ENCODE measurements around the gene NR2C1. TPM values are rescaled to one million over a fixed set of nuclear protein-coding genes. Genes with fewer than 3 reads are reported as not detected.

Gene NR2C1
- total and polyA plus RNA-seq, 2 donors (not counting 1 experiment from before 2014, with no cell fraction given) = 31.2 to 53.9 TPM

- H3K79me2 ChIP-seq (ENCODE audit: control insufficient read depth, insufficient read depth, low read length) = peaks cover 76% of the 10 kb centered on the region
- peaks cover 5 to 20% of the 10 kb centered on the region in 2 donors for H3K4me1 ChIP-seq (ENCODE audit: control insufficient read depth in 2 of 2, insufficient read depth in 2 of 2, low read length in 2 of 2)
- no peak overlapping the region for H3K9ac ChIP-seq (ENCODE audit: low read length)
- H2AFZ ChIP-seq (ENCODE audit: insufficient read depth, low read depth, low read length, poor library complexity, severe bottlenecking) = no peak overlapping the region
- TF ChIP-seq CTCF (IDR thresholded peaks at IDR 0.05) (no peak), EZH2 (IDR thresholded peaks at IDR 0.05; ENCODE audit: borderline replicate concordance, insufficient read depth, low read depth, low read length, poor library complexity, severe bottlenecking) (no peak)
- Mint-ChIP-seq H3K4me1 (peaks cover 32% of the 10 kb centered on the region), H3K27ac (no peak overlapping the region), H3K27me3 (no peaks in the 10 kb centered on the region), H3K4me3 (no peak overlapping the region), H3K9me3 (ENCODE audit: insufficient read depth) (no peaks in the 10 kb centered on the region)
- H3K4me2 ChIP-seq (replicated peaks; ENCODE audit: low read depth, low read length, poor library complexity, severe bottlenecking) = no peak overlapping the region
- ATAC-seq (ENCODE audit: low read depth) (no peak), DNase-seq (no peak)
- H3K27ac ChIP-seq (ENCODE audit: low read length in 2 of 2) = no peak overlapping the region
- no peak overlapping the region for H3K4me3 ChIP-seq (ENCODE audit: control extremely low read depth in 1 of 5, extremely low read depth in 1 of 5, insufficient read depth in 1 of 5, low read depth in 2 of 5, low read length in 4 of 5)
- peaks cover 20% of the 10 kb centered on the region for H4K20me1 ChIP-seq (ENCODE audit: control insufficient read depth, insufficient read depth, low read length, poor library complexity, severe bottlenecking)
- no peaks in the 10 kb centered on the region for H3K9me3 ChIP-seq (ENCODE audit: control extremely low read depth in 1 of 3, control insufficient read depth in 2 of 3, insufficient read depth in 1 of 3, low read length in 2 of 3)
- intact Hi-C loops (cut with micrococcal nuclease) = no loop called here
- ChIA-PET CTCF (no interaction called here), POLR2A (no interaction called here)
- peaks cover 0 to 29% of the 10 kb centered on the region in 2 experiments for H3K36me3 ChIP-seq (replicated peaks in 1 of 2; ENCODE audit: control extremely low read depth in 1 of 2, control insufficient read depth in 1 of 2, extremely low read depth in 1 of 2, insufficient read depth in 2 of 2, low read length in 1 of 2)
- H3K27me3 ChIP-seq (replicated peaks in 1 of 4; ENCODE audit: control extremely low read depth in 1 of 4, control insufficient read depth in 3 of 4, insufficient read depth in 4 of 4, low read length in 3 of 4) = no peaks in the 10 kb centered on the region
Measured at GRCh38 chr12:94997726-94998125, 75.7 kb downstream of the NR2C1 start.

GRCh38 chr12:94997061-94997460 lies 76.4 kb downstream of the NR2C1 start:
- peaks cover 29% of the 10 kb centered on the region for H3K4me1 Mint-ChIP-seq
- H3K27me3 Mint-ChIP-seq = no peaks in the 10 kb centered on the region
- CTCF ChIA-PET = no interaction called here
- no peak overlapping the region for H3K4me3 ChIP-seq (ENCODE audit: control extremely low read depth in 1 of 5, extremely low read depth in 1 of 5, insufficient read depth in 1 of 5, low read depth in 2 of 5, low read length in 4 of 5)
- no peak overlapping the region for H2AFZ ChIP-seq (ENCODE audit: insufficient read depth, low read depth, low read length, poor library complexity, severe bottlenecking)
- no peaks in the 10 kb centered on the region for H3K9me3 ChIP-seq (ENCODE audit: control extremely low read depth in 1 of 3, control insufficient read depth in 2 of 3, insufficient read depth in 1 of 3, low read length in 2 of 3)
- no peak overlapping the region for H3K4me3 Mint-ChIP-seq
- no peak overlapping the region for H3K4me2 ChIP-seq (replicated peaks; ENCODE audit: low read depth, low read length, poor library complexity, severe bottlenecking)
- ATAC-seq (ENCODE audit: low read depth) = no peak
- 80% methylated on average over 1 of the region's 6 CpGs for WGBS (ENCODE audit: insufficient coverage)
- no peak for DNase-seq
- H4K20me1 ChIP-seq (ENCODE audit: control insufficient read depth, insufficient read depth, low read length, poor library complexity, severe bottlenecking) = peaks cover 20% of the 10 kb centered on the region
- POLR2A ChIA-PET = no interaction called here
- H3K27ac ChIP-seq (ENCODE audit: low read length in 2 of 2) = no peak overlapping the region
- intact Hi-C loops (cut with micrococcal nuclease) = no loop called here
- TF ChIP-seq EZH2 (IDR thresholded peaks at IDR 0.05; ENCODE audit: borderline replicate concordance, insufficient read depth, low read depth, low read length, poor library complexity, severe bottlenecking) = no peak
- no peak for TF ChIP-seq CTCF (IDR thresholded peaks at IDR 0.05)
- H3K27me3 ChIP-seq (replicated peaks in 1 of 4; ENCODE audit: control extremely low read depth in 1 of 4, control insufficient read depth in 3 of 4, insufficient read depth in 4 of 4, low read length in 3 of 4) = no peaks in the 10 kb centered on the region
- peaks cover 74% of the 10 kb centered on the region for H3K79me2 ChIP-seq (ENCODE audit: control insufficient read depth, insufficient read depth, low read length)
- peaks cover 4 to 15% of the 10 kb centered on the region in 2 donors for H3K4me1 ChIP-seq (ENCODE audit: control insufficient read depth in 2 of 2, insufficient read depth in 2 of 2, low read length in 2 of 2)
- H3K9me3 Mint-ChIP-seq (ENCODE audit: insufficient read depth) = no peaks in the 10 kb centered on the region
- H3K9ac ChIP-seq (ENCODE audit: low read length) = no peak overlapping the region
- H3K36me3 ChIP-seq (replicated peaks in 1 of 2; ENCODE audit: control extremely low read depth in 1 of 2, control insufficient read depth in 1 of 2, extremely low read depth in 1 of 2, insufficient read depth in 2 of 2, low read length in 1 of 2) = peaks cover 0 to 34% of the 10 kb centered on the region in 2 experiments
- no peak overlapping the region for H3K27ac Mint-ChIP-seq
